GM21576 (cell line): Measurements from ENCODE around the gene CNTNAP1.
A peak's percentile ranks its signal among the peaks of the same experiment; 100 is the strongest.

Experiments used
- ATAC-seq: cut with Tn5 transposase; IDR thresholded peaks from one replicate; pipeline ENCODE4 v1.9.1; 2021; ENCODE audit warnings: mild to moderate bottlenecking, moderate library complexity; ENCODE audit not compliant: unreplicated experiment

Gene CNTNAP1

DNA sequence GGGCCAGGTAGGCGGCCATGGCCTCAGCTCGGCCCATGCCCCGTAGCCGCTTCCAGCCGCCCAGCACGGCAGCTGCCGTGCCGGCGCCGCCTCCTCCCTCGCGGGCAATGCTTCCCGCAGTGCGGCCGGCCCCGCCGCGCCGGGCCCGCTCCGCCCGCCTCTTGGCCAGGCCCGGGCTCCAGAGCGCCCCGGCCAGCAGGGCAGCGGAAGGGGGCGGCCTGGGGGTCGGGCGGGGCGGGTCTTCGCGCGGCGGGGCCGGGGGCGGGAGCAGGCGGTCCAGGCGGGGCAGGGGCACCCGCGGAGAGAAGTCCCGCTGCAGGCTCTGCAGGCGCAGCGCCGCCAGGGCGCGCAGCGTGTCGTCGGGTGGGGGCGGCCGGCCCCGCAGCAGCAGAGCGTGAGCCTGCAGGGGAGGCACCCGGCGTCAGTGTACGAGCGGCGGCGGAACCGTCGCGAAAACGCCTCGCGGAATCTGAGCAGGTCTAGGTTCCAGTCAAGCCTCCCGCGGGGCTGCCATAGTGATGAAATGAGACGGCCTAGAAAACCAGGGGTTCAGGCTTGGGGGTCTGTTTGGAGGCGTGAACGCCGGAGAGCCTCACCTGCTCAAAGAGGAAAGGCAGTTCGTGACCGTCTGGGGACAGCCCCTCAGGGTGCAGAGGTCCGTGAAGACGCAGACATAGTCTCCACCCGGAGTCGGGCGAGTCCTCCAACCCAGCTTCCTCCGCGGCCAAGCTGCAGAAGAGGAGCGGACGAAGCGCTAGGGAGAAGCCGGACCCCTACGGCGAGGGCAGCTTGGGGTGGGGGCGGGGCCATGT is 12.1 kb upstream of the CNTNAP1 start:
- no peak for ATAC-seq

DNA sequence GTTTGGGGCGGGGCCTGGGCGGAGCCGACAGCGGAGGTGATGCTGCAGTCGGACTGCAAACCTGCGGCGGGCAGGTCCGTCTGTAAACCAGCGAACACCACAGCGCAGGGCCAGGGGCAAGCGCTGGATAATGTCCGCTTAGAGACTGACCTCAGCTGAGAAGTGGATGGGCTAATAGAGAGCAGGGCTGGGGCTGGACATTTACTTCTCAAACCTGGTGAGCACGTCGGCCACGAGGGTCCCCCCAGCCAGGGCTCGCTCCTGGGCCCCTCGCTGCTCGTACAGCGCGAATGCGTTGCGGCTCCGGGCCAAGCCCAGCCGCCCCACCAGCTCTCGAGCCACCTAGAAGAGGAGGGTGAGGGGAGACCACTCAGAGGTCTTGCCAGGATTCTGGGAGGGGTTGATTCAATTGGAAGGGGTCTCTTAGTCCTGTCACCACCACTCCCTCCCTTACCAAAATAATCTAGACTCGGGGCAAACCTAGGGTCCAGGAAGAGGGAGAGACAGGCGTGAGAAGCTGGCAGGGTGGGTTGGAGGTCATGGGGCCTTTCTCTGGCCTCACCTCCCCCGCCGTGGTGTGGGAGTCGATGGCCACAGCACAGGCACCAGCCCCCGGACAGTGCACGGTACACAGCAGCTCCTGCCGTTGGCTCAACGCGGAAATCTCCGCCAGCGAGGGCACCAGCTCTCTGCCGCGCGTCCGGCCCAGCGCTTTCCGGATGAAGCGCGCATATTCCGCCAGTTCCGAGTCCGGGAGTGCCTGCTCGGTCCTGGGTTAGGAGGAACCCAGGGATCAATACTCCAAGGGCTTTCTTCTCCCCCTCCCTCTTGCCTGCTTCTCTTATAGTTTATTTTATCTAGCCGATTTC is 11.3 kb upstream of the CNTNAP1 start:
- ATAC-seq, result no peak

DNA sequence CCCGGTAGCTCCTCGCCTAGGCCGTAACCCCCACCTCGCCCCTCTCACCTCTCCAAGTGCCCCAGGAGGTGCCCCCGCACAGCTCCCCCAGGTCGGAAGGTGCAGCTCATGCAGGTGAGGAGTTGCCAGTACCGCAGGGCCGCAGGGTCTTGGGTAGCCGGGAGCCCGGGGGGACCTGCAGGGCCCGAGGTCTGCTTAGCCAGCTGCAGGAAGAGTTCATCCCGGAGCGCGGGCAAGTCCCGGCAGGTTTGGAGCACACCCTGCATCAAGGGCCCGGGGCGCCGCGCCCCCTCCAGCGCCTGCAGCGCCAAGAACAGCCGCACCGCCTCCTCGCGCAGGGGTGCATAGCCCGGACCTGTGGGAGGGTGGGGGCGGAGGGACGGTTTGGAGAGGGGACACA is 10.3 kb upstream of the CNTNAP1 start:
- no peak for ATAC-seq

DNA sequence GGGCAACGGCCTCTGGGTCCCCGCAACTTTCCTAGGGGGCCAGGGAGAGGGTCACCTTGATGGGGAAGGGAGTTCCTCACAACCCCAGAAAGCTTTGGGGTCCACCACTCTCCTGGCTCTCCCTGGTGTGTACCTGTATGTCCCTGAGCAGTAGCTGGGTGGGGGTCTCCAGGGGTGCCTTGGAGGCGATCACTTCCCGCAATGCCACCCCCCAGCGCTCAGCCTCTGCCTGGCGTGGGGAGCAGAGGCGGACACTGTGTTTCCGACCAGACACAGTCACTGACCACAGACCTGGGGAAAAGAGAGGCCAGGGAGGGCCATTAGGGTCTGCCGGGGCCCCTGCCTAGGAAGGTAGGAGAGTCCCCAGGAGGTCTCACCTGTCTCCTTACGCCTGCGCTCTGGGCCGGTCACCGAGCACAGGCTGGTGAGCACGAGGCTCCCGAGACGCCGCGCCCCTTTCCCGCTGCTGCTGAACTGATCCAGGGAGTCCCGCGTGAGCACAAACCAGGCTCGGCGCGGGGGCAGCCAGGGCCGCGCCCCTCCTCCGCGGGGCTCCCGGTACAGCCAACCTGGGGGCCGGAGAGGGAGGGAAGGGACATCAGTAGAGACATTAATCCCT is 9.0 kb upstream of the CNTNAP1 start:
- no peak for ATAC-seq

DNA sequence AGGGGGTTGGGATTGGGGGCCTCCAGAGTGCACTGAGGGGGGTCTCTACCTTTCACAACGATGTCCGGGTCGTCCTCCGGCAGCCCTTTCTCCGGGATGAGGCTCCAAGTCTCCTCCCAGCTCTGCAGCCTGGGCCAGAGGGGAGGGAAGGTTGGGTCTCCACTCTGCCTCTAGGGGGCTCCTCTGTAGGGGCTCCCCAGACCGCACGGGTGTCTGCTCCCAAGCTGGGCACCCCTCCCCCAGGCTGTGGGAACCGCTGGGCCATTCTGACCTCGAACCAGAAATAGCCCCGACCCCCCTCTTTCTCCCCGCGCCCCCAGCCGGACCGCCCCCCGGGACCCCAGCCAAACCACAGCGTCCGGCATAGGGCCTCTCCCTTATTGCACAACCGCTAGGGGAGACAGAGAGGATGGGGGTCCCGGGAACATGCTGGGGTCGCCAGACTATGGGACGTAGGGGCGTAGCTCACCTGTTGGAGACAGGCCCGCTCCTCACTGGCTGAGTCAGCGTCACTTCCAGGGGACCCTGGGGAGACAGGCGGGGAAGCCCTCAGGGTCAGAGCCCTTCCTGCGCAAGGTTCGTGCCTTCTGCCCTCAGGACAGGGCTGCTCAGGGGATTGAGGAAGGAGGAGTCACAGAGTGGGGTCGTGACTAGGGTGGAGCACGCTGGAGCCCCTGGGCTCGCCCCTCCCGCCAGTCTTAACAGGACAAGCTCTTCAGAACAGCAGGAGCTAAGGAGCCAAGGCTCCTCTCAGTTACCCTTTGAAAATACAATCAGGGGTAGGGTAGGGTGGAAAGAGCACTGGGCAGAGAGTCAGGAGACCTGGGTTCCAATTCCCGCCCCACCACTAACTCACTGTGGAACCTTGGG is 8.2 kb upstream of the CNTNAP1 start:
- no peak for ATAC-seq

DNA sequence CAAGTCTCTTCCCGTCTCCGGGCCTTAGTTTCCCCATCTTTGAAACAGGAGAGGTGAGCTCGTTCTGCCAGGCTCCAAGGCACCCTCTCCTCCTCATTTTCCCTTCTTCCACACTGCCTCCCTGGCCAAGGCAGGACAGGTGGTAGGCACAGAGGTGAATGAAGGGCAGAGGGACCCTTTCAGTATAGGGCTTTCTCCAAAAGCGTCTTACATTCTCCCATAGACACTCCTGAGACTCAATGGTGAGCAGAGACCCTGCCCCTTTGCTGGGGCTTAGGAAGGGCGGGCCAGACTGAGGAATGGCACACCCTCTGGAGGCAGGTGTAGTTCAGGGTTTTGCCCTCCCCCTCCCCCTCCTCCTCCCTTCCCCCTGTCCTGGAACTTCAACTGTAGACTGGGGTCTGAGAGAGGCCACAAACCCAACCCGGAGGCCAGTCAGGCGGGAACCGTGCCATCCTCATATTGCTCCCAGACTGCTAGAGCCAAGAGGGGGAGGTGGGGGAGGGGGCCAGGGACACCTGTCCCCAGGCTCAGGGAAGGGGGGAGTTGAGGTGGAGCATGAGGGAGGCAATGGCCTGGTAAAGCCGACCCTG is 7.5 kb upstream of the CNTNAP1 start:
- ATAC-seq, result no peak

DNA sequence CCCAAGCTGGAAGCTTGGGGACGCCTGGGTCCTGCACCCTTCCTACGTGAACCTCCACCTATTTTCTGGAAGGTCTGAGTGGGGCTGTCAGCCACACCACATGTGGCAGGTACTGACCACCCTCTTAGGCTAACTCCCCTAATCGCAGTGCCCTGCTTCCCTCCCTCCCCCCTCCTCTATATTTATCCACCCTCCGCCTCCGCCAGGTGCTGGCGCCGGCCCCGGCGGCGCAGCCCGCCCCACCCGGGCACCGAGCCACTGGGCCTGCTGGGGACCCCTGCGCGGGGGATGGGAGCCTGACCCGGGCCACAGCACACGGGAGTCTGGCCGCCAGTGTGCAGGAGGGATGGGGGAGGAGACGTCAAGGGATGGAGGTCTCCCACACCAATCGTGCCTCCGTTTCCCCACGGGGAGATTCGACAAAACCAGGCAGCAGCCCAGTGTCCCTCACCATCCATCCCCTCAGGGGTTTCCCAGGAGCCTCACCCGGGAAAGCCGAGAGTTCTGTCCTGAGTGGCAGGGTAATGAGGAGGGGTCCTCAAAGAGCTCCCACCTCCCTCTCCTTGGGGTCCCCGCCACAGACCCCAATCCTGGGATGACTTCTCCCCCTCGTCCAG is 6.9 kb upstream of the CNTNAP1 start:
- ATAC-seq, result no peak

DNA sequence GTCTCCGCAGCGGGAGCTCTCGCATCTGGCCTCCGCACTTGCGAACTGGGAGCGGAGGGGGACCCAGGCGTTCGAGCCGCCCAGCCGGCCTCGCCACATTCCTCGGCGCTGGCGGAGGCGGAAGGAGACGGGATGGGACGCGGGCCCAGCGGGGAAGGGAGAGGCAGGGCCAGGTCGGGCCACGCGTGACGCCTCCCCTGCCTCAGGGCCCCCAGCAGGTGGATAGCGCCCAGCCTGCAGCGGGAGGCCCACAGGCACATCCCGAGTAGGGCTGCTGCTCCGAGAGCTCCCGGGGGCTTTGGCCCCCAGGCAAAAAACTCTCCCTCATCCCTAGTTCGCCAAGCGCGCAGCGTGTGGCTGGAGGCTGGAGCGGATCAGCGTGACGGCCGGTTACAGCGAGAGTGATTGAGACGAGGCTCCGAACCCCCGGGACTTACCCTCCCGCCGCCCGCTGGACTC is 6.3 kb upstream of the CNTNAP1 start:
- ATAC-seq, result no peak

DNA sequence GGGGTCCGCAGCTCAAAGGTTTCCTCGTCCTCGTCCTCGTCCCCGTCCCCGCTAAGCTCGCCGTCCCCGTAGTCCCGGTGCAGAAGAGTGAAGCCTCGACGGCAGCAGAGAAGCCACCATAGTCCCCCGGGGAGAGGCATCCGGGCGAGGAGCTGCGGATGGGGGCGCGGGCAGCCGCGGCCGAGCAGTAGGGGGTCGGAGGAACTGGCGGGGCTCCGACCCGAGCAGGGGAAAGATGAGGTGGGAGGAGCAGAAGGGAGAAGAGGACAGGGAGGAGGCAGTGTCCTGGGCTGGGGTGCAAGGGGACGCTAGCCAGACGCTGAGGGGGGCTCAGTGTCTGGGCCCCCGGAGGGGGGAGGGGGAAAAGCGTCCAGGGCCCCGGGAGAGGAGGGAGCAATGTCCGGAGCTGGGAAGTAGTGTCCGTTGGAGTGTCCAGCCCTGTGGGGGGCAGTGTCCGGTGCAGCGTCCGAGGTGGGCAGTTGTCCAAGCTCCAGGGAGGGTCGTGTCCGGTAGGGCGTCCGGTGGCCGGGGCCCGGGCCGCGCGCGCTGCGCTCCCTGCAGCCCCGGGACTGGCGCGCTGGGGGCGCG is 5.8 kb upstream of the CNTNAP1 start, which contains the start of gene PLEKHH3:
PLEKHH3 (minus strand) TSS at position 571 of the 588 bp plus-strand sequence; CDS start at position 140, 431 bp downstream.
- no peak for ATAC-seq

DNA sequence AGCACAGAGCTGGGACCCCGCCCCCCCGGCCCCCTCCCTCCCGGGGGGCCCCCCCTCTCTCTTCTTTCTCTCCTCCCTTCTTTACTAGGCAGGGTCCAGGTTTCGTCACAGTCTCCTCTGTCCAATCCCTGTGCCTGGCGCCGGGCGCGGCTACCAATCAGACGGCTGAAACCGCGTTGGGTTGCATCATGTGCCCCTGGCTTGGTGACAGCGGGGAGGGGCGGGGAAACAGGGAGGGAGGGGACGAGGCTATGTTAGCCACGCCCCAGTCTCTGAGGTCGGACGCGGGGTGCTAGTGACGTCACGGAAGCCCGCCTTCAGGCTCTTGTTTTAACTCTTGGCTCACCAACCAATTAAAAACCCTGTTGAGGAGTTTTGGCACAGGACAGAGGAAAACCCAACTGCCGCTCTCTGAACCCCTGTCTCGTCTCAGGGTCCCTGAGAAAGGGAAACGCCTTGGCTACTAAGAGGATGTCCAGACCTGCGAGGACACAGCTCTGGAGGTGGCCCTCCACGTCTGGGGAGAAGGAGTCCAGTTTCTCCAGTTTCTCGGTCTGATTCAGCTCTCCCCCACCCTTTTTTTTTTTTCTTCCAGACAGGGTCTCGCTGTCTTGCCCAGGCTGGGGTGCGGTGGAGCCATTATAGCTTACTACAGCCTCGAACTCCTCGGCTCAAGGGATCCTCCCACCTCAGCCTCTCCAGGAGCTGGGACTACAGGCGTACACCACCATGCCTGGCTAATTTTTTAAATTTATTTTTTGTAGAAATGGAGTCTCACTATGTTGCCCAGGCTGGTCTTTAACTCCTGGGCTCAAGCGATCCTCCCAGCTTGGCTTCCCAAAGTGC is 5.1 kb upstream of the CNTNAP1 start:
- ATAC-seq, result peak; percentile 55

DNA sequence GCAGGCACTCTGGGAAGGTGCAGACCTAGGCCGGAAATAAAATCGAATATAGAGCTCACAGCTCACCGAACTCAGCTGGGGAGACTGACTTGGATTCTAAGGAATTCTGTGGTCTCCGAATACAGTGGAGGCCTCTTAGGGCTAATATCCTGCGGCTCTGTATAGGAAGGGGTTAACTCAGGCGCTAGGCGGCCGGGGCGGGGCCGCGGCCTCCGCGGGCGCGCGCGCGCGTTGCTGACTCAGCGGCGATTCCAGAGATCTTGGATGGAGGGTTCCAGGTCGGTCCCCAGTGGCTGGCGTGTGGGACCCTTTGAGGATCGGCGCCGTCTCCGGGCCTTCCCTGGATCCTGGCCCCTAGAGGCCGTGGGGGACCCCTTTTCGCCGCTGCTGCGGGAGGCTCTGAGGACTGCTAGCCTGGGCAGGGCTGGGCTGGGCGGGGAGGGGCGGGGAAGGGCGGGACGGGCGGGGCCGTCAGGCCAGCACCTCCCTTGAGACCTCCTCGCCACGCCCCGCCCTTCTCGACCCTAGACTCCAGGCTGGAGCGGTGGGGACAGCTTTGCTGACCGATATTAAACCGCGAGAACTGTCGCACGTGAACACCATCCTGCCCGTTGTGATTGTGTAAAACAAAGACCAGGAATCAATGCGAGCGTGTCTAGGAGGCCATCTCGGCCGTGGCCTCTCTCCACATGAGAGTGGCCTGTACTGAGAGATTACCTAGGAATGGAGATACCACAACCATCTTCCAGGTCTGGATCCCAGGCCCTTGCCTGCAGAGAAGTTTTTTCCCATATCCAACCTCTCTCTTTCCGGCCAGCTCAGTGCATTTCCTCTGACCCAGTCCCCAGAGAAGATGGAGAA is 4.2 kb upstream of the CNTNAP1 start:
- ATAC-seq, result no peak

DNA sequence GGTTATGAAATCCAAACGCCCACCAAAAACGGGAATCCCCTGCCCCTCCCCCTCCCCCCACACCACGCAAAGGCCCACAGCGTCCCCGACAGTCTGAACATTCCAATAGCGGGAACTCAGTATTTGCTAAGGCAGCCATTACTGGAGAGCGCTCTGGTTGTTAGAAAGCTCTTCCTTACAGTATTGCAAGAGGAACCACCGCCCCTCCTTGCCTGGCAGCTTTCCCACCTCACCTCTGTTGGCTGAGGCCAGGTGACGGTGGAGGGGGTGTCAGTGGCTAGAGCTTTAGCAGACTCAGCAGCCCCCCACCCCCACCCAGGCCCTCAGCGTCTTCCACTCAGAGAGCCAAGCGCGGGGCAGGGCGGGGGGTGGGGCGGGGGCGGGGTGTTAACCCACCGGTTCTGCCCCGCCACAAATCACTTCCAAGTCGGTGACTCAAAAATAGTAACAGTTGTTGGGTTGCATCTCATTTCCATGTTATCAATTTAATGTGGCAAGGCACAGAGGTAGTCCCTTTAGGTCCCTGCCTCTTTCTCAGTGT is 3.3 kb upstream of the CNTNAP1 start:
- ATAC-seq, result no peak

DNA sequence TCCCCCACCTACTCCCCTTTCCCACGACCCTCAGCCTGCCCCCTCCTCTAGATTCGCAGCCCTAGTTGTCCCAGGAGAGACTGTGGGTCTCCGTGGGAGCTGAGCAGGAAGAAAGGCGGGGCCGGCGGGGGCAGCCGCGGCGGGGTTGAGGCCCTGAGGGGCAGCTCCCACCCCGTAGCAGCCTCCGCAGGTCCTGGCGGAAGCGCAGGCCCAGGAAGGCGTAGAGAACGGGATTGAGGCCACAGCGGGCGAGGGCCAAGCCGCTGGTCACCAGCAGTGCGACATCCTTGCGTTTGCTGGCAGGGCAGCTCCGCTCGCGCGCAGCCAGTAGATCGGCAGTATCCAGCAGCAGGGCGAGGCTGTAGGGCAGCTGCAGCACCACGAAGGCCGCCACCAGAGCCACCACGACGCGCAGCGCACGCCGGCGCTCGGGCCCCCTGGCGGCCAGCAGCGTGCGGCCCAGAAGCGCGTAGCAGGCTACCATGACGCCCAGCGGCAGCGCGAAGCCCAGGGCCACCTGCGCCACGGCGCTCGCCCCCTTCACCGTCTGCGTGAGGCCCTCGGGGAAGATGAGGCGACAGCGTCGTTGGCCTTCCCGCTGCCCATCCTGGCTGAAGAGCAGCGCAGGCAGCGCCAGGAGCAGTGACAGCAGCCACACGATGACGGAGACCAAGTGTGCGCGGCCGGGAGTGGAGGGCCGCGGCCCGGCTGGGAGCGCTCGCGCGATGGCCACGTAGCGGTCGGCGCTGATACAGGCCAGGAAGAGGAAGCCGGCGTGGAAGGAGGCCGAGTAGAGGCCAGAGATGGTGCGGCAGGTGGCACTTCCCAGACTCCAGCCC is 2.6 kb upstream of the CNTNAP1 start:
- ATAC-seq, result no peak

DNA sequence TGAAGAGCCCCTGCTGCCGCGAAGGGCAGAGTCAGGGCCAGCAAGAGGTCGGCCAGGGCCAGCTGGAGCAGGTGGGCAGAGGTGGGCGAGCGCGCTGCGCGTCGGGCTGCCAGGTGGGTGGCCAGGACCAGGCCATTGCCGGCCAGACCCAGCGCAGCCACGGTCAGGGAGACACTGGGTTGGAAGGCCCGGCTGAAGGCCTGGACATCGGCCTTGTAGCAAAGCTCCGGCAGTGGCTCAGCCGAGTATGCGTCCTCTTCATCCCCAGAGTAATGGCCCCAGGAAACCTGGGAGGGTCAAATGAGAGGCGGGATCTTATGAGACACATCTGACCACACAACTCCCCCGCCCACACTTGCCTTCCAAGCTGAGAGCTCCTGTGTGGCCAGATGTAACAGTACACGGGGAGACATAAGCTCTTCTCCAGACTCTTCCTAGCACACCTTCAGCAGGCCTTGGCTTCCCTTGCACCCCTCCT is 2.0 kb upstream of the CNTNAP1 start:
- ATAC-seq, result no peak

DNA sequence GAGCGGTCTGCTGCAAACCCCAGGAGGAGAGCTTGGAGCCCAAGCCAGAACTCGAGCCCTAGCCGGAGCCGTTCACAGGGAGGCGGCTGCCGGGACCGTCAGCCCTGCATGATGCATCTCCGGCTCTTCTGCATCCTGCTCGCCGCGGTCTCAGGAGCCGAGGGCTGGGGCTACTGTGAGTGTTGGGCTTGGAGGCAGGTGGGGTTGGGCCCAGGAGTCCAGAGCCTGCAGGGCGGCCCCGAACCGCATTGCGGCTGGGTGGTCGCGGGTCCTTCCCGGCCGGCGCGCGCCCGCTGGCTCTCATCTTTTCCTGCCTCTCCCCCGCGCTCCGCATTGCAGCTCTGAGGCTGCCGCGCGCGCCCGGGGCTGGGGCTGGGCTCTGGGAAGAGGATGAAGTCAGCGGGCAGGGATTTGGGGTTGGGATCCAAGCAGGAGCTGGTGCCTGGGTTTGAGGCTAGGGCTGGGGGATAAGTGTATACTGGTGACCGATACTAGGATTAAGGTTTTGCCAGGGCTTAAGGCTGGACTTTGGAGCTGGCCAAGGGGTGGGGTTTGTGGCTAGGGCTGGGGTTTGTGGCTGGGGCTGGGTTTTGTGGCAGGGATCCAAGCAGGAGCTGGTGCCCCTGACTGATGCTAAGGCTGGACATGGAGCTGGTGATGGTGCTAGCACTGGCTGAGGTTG is 532 bp downstream of the CNTNAP1 start:
- no peak for ATAC-seq
